ENCODE data around the gene NTN3. TPM values are rescaled to one million over a fixed set of nuclear protein-coding genes. Genes with fewer than 3 reads are reported as not detected.
"Not testable (repeated sequence)": the region's sequence is repeated elsewhere in the genome, so short reads cannot be mapped to it uniquely, and the experiment has no call there.

NTN3 gene
- total RNA-seq, 1 donor from 2014 or later, result 2.5 TPM

- peak; percentile 98 for DNase-seq (ENCODE audit: low spot score, unreplicated experiment)
- peak within 1 kb of the TSS; percentile 79 for H3K4me3 Mint-ChIP-seq (ENCODE audit: low read depth)
- H3K4me1 Mint-ChIP-seq (ENCODE audit: low read depth), result peaks cover 11% of the 10 kb centered on the region
- no peaks in the 10 kb centered on the region for H3K9me3 Mint-ChIP-seq (ENCODE audit: low read depth)
- peaks cover 17% of the 10 kb centered on the region for H3K27me3 Mint-ChIP-seq
- TF ChIP-seq, protein P1, sequence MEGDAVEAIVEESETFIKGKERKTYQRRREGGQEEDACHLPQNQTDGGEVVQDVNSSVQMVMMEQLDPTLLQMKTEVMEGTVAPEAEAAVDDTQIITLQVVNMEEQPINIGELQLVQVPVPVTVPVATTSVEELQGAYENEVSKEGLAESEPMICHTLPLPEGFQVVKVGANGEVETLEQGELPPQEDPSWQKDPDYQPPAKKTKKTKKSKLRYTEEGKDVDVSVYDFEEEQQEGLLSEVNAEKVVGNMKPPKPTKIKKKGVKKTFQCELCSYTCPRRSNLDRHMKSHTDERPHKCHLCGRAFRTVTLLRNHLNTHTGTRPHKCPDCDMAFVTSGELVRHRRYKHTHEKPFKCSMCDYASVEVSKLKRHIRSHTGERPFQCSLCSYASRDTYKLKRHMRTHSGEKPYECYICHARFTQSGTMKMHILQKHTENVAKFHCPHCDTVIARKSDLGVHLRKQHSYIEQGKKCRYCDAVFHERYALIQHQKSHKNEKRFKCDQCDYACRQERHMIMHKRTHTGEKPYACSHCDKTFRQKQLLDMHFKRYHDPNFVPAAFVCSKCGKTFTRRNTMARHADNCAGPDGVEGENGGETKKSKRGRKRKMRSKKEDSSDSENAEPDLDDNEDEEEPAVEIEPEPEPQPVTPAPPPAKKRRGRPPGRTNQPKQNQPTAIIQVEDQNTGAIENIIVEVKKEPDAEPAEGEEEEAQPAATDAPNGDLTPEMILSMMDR (IDR thresholded peaks at IDR 0.05; ENCODE audit: unreplicated experiment), result peak; percentile 12
- peaks cover 5% of the 10 kb centered on the region for H3K36me3 Mint-ChIP-seq (ENCODE audit: insufficient read depth)
- H3K27ac Mint-ChIP-seq, result peak within 1 kb of the TSS; percentile 88
Measured at GRCh38 chr16:2429034-2429770, 41.9 kb upstream of the NTN3 start, which contains the start of gene CCNF. Gene CCNF (plus strand): TSS chr16:2429447. CDS start chr16:2429482, 35 bp downstream.

GRCh38 chr16:2429771-2430663 lies 41.1 kb upstream of the NTN3 start:
- Mint-ChIP-seq H3K36me3 (ENCODE audit: insufficient read depth) (peaks cover 5% of the 10 kb centered on the region), H3K27me3 (peaks cover 14% of the 10 kb centered on the region), H3K4me1 (ENCODE audit: low read depth) (peaks cover 11% of the 10 kb centered on the region), H3K9me3 (ENCODE audit: low read depth) (no peaks in the 10 kb centered on the region), H3K27ac (peak overlapping the region; percentile 51), H3K4me3 (ENCODE audit: low read depth) (peak overlapping the region; percentile 79)
- no peak for DNase-seq (ENCODE audit: low spot score, unreplicated experiment)
- TF ChIP-seq, protein P1 (IDR thresholded peaks at IDR 0.05; ENCODE audit: unreplicated experiment), result peak; percentile 5

DNA sequence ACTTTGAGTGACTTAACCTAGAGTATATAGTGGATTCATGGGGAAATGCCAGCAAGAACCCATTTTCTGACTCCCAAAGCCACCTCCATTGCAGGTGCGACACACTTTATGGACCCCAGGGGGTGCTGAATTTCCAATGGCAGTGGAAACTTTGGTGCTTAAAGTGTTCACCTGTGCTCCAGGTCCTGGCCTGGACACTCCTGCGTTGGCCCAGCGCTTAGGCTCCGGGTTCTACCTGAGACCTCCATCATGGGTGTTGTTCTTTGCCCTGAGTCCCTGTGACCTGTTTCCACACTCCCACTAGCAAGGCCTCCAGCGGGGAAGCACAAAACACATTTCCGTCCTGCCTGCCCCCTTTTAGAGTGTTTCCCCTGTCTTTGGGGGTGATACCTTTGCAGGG lies 38.8 kb upstream of the NTN3 start:
- Mint-ChIP-seq H3K4me3 (ENCODE audit: low read depth) (no peak overlapping the region), H3K9me3 (ENCODE audit: low read depth) (no peaks in the 10 kb centered on the region), H3K27me3 (peaks cover 6% of the 10 kb centered on the region), H3K27ac (no peak overlapping the region), H3K36me3 (ENCODE audit: insufficient read depth) (peaks cover 11% of the 10 kb centered on the region), H3K4me1 (ENCODE audit: low read depth) (peaks cover 11% of the 10 kb centered on the region)
- TF ChIP-seq, protein P1 (IDR thresholded peaks at IDR 0.05; ENCODE audit: unreplicated experiment), result no peak
- DNase-seq (ENCODE audit: low spot score, unreplicated experiment), result no peak

DNA sequence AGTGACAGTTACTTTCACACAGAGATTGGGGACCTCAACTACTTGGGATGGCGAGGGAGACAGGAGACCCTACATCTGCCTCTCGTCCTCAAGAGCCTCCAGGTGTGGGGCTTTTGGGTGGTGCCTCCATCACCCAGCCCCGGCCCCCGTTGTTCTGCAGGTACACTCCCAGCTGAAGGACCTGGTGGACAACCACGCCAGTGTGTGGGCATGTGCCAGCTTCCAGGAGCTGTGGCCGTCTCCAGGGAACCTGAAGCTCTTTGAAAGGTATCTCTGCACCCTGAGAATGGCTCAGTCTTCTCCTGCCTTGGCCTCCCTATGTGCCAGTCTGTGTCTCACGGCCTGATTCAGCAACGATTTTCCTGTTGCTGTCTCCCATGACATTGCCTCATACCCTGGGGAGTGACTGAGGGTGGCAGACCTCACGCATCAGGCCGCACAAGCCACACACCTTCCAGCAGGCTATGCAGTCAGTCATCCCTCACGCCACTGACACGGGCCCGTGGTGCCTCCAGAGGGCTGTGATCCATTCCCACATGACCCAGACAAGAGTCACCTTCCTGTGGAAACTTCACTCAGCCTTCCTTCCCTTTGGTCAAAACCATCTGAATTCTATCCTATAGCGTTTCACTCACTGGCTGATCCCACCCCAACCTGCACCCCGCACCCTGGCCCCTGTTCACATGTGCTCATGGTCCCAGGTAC lies 38.1 kb upstream of the NTN3 start:
- Mint-ChIP-seq H3K27me3 (no peaks in the 10 kb centered on the region), H3K9me3 (ENCODE audit: low read depth) (no peaks in the 10 kb centered on the region), H3K36me3 (ENCODE audit: insufficient read depth) (peaks cover 13% of the 10 kb centered on the region), H3K4me3 (ENCODE audit: low read depth) (no peak overlapping the region), H3K27ac (no peak overlapping the region), H3K4me1 (ENCODE audit: low read depth) (peaks cover 11% of the 10 kb centered on the region)
- no peak for DNase-seq (ENCODE audit: low spot score, unreplicated experiment)
- TF ChIP-seq, protein P1 (IDR thresholded peaks at IDR 0.05; ENCODE audit: unreplicated experiment), result no peak

DNA sequence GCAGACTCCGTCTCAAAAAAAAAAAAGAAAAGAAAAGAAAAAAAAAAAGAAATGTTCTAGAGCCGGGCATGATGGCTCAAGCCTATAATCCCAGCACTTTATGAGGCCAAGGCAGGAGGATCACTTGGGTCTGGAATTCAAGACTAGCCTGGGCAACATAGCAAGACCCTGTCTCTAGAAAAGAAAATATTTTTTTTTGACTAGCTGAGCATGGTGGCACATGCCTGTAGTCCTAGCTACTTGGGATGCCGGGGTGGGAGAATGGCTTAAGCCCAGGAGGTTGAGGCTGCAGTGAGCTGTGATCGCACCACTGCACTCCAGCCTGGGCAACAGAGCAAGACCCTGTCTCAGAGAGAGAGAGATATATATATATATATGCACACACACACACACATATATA lies 35.9 kb upstream of the NTN3 start:
- DNase-seq (ENCODE audit: low spot score, unreplicated experiment); H3K27ac Mint-ChIP-seq; H3K27me3 Mint-ChIP-seq; H3K4me3 Mint-ChIP-seq (ENCODE audit: low read depth); H3K4me1 Mint-ChIP-seq (ENCODE audit: low read depth); H3K9me3 Mint-ChIP-seq (ENCODE audit: low read depth): not testable (repeated sequence)
- peaks cover 18% of the 10 kb centered on the region for H3K36me3 Mint-ChIP-seq (ENCODE audit: insufficient read depth)

Data from progenitor cell of endocrine pancreas (in vitro differentiated cells).